DMS153 treated with DMSO at 0.1 percent for 48 hours (cell line): ENCODE results near the gene CHRNE.
A peak's percentile ranks its signal among the peaks of the same experiment; 100 is the strongest.
"Not testable (repeated sequence)": the region's sequence is repeated elsewhere in the genome, so short reads cannot be mapped to it uniquely, and the experiment has no call there.

Experiments used
- DNase-seq: peaks from one replicate; lab custom pipeline; 2025; ENCODE audit not compliant: unreplicated experiment; lab: John Stamatoyannopoulos, UW

The CHRNE gene

GRCh38 chr17:4939796-4940554 lies 37.1 kb upstream of the CHRNE start, which contains the start of the genes RNF167 and SLC25A11:
Gene RNF167, plus strand, starts transcription at chr17:4940268. Its CDS starts 642 bp downstream, at chr17:4940910.
Gene SLC25A11, minus strand, starts transcription at chr17:4940046. Its CDS starts 136 bp downstream, at chr17:4939910.
- DNase-seq, result peak; percentile 85

- DNase-seq, result no peak
Measured at GRCh38 chr17:4939546-4939795, 36.6 kb upstream of the CHRNE start.

GRCh38 chr17:4938688-4939545 lies 36.0 kb upstream of the CHRNE start:
- DNase-seq, result no peak

- DNase-seq, result no peak
Measured at GRCh38 chr17:4938069-4938491, 35.2 kb upstream of the CHRNE start.

GRCh38 chr17:4937553-4937952 lies 34.7 kb upstream of the CHRNE start:
- no peak for DNase-seq

GRCh38 chr17:4936436-4936835 lies 33.5 kb upstream of the CHRNE start:
- no peak for DNase-seq

GRCh38 chr17:4935650-4936049 lies 32.8 kb upstream of the CHRNE start:
- no peak for DNase-seq

- peak; percentile 3 for DNase-seq
Measured at GRCh38 chr17:4934173-4934979, 31.5 kb upstream of the CHRNE start.

- DNase-seq, result no peak
Measured at GRCh38 chr17:4933646-4934045, 30.7 kb upstream of the CHRNE start.

- DNase-seq, result no peak
Measured at GRCh38 chr17:4932756-4933155, 29.9 kb upstream of the CHRNE start.

GRCh38 chr17:4931963-4932362 lies 29.1 kb upstream of the CHRNE start, which contains the start of gene GP1BA:
Gene GP1BA, plus strand, starts transcription at chr17:4932277. Its CDS starts 328 bp downstream, at chr17:4932605.
- no peak for DNase-seq

GRCh38 chr17:4928881-4929280 lies 26.0 kb upstream of the CHRNE start:
- DNase-seq, result no peak

- DNase-seq, result not testable (repeated sequence)
Measured at GRCh38 chr17:4926577-4927335, 23.9 kb upstream of the CHRNE start.

- no peak for DNase-seq
Measured at GRCh38 chr17:4921320-4921719, 18.4 kb upstream of the CHRNE start.

- no peak for DNase-seq
Measured at GRCh38 chr17:4920351-4921048, 17.6 kb upstream of the CHRNE start.

- no peak for DNase-seq
Measured at GRCh38 chr17:4919511-4920047, 16.7 kb upstream of the CHRNE start.

GRCh38 chr17:4914551-4914950 lies 11.7 kb upstream of the CHRNE start:
- not testable (repeated sequence) for DNase-seq

- DNase-seq, result no peak
Measured at GRCh38 chr17:4913994-4914393, 11.1 kb upstream of the CHRNE start.

GRCh38 chr17:4908711-4909496 lies 6.0 kb upstream of the CHRNE start:
- DNase-seq, result peak; percentile 38
